Activated T-cell treated with anti-CD3 and anti-CD28 coated beads for 1 hour (primary cell): ENCODE data around the gene CCER1.

ENCODE experiments used
- DNase-seq: peaks from one replicate; pipeline ENCODE4 v3.0.0-alpha.2; 2020; ENCODE audit warnings: low read depth

Gene CCER1

GRCh38 chr12:90965204-90965603 lies 10.2 kb upstream of the CCER1 start:
- no peak for DNase-seq

- DNase-seq, result no peak
Measured at GRCh38 chr12:90964616-90965015, 9.6 kb upstream of the CCER1 start.

GRCh38 chr12:90963946-90964345 lies 9.0 kb upstream of the CCER1 start:
- no peak for DNase-seq

- no peak for DNase-seq
Measured at GRCh38 chr12:90961154-90961553, 6.2 kb upstream of the CCER1 start.

- no peak for DNase-seq
Measured at GRCh38 chr12:90959538-90960139, 4.7 kb upstream of the CCER1 start.

GRCh38 chr12:90959032-90959431 lies 4.1 kb upstream of the CCER1 start:
- no peak for DNase-seq

GRCh38 chr12:90958347-90958746 lies 3.4 kb upstream of the CCER1 start:
- no peak for DNase-seq

GRCh38 chr12:90954428-90954827 lies 548 bp downstream of the CCER1 start:
- no peak for DNase-seq

- no peak for DNase-seq
Measured at GRCh38 chr12:90953956-90954421, 987 bp downstream of the CCER1 start.

- no peak for DNase-seq
Measured at GRCh38 chr12:90951432-90952105, 3.4 kb downstream of the CCER1 start.

GRCh38 chr12:90947869-90948268 lies 7.1 kb downstream of the CCER1 start:
- no peak for DNase-seq

GRCh38 chr12:90945070-90945649 lies 9.8 kb downstream of the CCER1 start:
- no peak for DNase-seq

- no peak for DNase-seq
Measured at GRCh38 chr12:90943255-90943654, 11.7 kb downstream of the CCER1 start.

GRCh38 chr12:90940872-90941499 lies 14.0 kb downstream of the CCER1 start:
- no peak for DNase-seq

GRCh38 chr12:90939382-90939781 lies 15.6 kb downstream of the CCER1 start:
- no peak for DNase-seq

- DNase-seq, result no peak
Measured at GRCh38 chr12:90938451-90938850, 16.5 kb downstream of the CCER1 start.

- DNase-seq, result no peak
Measured at GRCh38 chr12:90937651-90938050, 17.3 kb downstream of the CCER1 start.

GRCh38 chr12:90936230-90937005 lies 18.6 kb downstream of the CCER1 start:
- no peak for DNase-seq

- no peak for DNase-seq
Measured at GRCh38 chr12:90925562-90925961, 29.4 kb downstream of the CCER1 start.

- DNase-seq, result no peak
Measured at GRCh38 chr12:90924406-90924805, 30.6 kb downstream of the CCER1 start.

GRCh38 chr12:90922145-90922627 lies 32.8 kb downstream of the CCER1 start:
- no peak for DNase-seq

- DNase-seq, result no peak
Measured at GRCh38 chr12:90921536-90921935, 33.4 kb downstream of the CCER1 start.
